Activated CD8-positive, alpha-beta T cell treated with anti-CD3 and anti-CD28 coated beads for 36 hours (primary cell): ENCODE data around the gene NABP2. TPM values are rescaled to one million over a fixed set of nuclear protein-coding genes. Genes with fewer than 3 reads are reported as not detected.

ENCODE experiments used
- ATAC-seq: fragments of 200-7000 bp; cut with Tn5 transposase; one replicate; pipeline ENCODE4 v1.10.0; 2021; ENCODE audit warnings: mild to moderate bottlenecking, moderate library complexity
- CTCF ChIA-PET: fragments of 350-600 bp; sonication (Branson Sonifier 250); formaldehyde crosslinking; loops from one replicate; lab custom pipeline; 2021; ENCODE audit warnings: antibody characterized with exemption; lab: Charles Lee
- POLR2A ChIA-PET: fragments of 350-600 bp; sonication (Branson Sonifier 250); formaldehyde crosslinking; loops from one replicate; lab custom pipeline; 2021; ENCODE audit warnings: antibody characterized with exemption; lab: Charles Lee
- DNase-seq: peaks from one replicate; pipeline ENCODE4 v3.0.0-alpha.2; 2020
- H3K27ac Mint-ChIP-seq: one replicate; pipeline ENCODE4 v1.8.0; 2021; ENCODE audit warnings: mild to moderate bottlenecking, mixed read lengths
- H3K27me3 Mint-ChIP-seq: one replicate; pipeline ENCODE4 v1.8.0; 2021; ENCODE audit warnings: mixed read lengths
- H3K36me3 Mint-ChIP-seq: one replicate; pipeline ENCODE4 v1.8.0; 2021; ENCODE audit warnings: low read depth, mixed read lengths
- H3K4me1 Mint-ChIP-seq: one replicate; pipeline ENCODE4 v1.8.0; 2021; ENCODE audit warnings: low read depth, mixed read lengths
- H3K4me3 Mint-ChIP-seq: one replicate; pipeline ENCODE4 v1.8.0; 2021; ENCODE audit warnings: mild to moderate bottlenecking, moderate library complexity, mixed read lengths
- H3K9me3 Mint-ChIP-seq: one replicate; pipeline ENCODE4 v1.8.0; 2021; ENCODE audit warnings: mixed read lengths
- intact Hi-C: fragments of 100-400 bp; cut with micrococcal nuclease; formaldehyde crosslinking; loops from one replicate; pipeline ENCODE4 v1.10.0; 2022
- total RNA-seq, 2 experiments: library from RNA; stranded (reverse); gene quantifications; one replicate each; pipeline ENCODE4 v1.2.3, GENCODE V29; 2021
- TF ChIP-seq, protein P1 (sequence below): fragments of 200-600 bp; IDR thresholded peaks from one replicate; pipeline ENCODE4 v1.8.0; 2022; ENCODE audit warnings: antibody characterized with exemption, mild to moderate bottlenecking

The NABP2 gene
- total RNA-seq, 2 experiments from 2014 or later, result 58.7 to 60.2 TPM

DNA sequence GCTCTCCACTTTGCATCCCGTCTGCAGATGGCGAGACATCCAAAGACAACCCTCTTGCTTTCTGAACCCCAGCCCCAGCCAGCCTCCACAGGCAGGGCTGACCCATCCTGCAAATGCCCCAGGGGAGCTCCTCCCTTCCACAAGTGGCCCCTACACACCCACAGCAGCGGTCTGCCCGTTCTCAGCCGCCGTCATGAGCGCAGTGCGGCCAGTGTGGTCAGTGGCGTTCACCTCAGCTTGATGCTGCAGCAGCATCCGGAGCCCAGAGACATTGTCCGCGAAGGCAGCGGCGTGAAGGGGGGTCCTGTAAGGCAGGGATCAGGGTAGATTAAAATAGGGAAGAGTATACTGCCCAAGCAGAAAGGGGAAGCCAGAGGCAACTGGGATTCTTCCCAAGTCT lies 20.4 kb downstream of the NABP2 start:
- Mint-ChIP-seq H3K4me1 (no peaks in the 10 kb centered on the region), H3K36me3 (peaks cover 22% of the 10 kb centered on the region), H3K27me3 (no peaks in the 10 kb centered on the region), H3K4me3 (no peak overlapping the region), H3K27ac (no peak overlapping the region), H3K9me3 (no peaks in the 10 kb centered on the region)
- no peak for DNase-seq
- intact Hi-C loops, result no loop called here
- ChIA-PET POLR2A (no interaction called here), CTCF (interaction anchor here (1.1 kb wide), 1 partner anchor 102 kb away, joined by 3 read pairs; no protein-coding TSS in a partner anchor)
- no peak for ATAC-seq
- TF ChIP-seq, protein P1, sequence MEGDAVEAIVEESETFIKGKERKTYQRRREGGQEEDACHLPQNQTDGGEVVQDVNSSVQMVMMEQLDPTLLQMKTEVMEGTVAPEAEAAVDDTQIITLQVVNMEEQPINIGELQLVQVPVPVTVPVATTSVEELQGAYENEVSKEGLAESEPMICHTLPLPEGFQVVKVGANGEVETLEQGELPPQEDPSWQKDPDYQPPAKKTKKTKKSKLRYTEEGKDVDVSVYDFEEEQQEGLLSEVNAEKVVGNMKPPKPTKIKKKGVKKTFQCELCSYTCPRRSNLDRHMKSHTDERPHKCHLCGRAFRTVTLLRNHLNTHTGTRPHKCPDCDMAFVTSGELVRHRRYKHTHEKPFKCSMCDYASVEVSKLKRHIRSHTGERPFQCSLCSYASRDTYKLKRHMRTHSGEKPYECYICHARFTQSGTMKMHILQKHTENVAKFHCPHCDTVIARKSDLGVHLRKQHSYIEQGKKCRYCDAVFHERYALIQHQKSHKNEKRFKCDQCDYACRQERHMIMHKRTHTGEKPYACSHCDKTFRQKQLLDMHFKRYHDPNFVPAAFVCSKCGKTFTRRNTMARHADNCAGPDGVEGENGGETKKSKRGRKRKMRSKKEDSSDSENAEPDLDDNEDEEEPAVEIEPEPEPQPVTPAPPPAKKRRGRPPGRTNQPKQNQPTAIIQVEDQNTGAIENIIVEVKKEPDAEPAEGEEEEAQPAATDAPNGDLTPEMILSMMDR, result no peak

DNA sequence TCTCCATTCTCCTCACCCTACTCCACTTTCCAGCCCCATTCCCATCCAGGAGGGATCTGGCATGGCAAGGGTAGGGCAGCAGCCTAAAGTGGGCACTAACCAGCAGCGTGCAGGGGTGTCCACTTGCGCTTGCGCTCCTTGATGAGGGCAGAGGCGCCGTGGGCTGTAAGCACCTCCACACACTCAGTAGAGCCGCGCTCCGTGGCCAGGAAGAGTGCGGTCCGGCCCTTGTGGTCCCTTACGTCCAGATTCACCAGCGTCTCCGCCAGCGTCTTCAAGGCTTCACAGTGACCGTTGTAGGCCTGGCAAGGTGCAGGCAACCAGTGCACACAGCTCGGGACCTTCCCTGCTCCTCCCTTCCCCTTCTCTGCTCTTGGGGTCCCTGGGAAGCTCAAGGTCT lies 23.8 kb downstream of the NABP2 start:
- peaks cover 25% of the 10 kb centered on the region for H3K36me3 Mint-ChIP-seq
- H3K4me3 Mint-ChIP-seq, result no peak overlapping the region
- ChIA-PET POLR2A (interaction anchor here (0.7 to 1.6 kb wide), 4 partner anchors 8 to 19 kb away, joined by 3 to 7 read pairs (median 4); partner anchors contain the start of genes ANKRD52 and COQ10A), CTCF (interaction anchor here (0.5 kb wide), 1 partner anchor 184 kb away, joined by 3 read pairs; no protein-coding TSS in a partner anchor)
- H3K9me3 Mint-ChIP-seq, result no peaks in the 10 kb centered on the region
- H3K27ac Mint-ChIP-seq, result no peak overlapping the region
- intact Hi-C loops, result no loop called here
- TF ChIP-seq, protein P1, result no peak
- no peaks in the 10 kb centered on the region for H3K4me1 Mint-ChIP-seq
- no peaks in the 10 kb centered on the region for H3K27me3 Mint-ChIP-seq
- ATAC-seq (no peak), DNase-seq (no peak)

DNA sequence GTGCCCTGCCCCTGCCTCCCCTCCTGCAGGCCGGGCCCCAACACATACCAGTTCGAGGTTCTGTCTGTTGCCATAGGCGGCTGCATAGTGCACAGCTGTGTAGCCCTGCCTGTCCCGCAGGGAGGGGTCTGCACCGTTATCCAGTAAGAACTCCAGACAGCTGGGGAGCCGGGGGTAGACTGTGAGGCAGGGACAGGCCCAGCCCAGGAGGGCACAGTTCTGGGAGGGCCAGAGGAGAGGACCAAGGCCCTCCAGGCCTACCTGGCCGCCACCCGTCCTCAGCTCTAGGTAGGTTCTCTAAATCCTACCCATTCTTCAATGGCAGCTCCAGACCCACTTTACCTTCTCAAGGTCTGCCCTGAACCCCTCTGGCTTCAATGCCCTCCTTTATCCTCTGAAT lies 24.6 kb downstream of the NABP2 start:
- intact Hi-C loops, result no loop called here
- H3K27ac Mint-ChIP-seq, result no peak overlapping the region
- ChIA-PET POLR2A (interaction anchor here (1.2 to 1.6 kb wide), 3 partner anchors 9 to 18 kb away, joined by 3 to 7 read pairs (median 5); partner anchors contain the start of genes ANKRD52 and COQ10A), CTCF (interaction anchor here (0.6 kb wide), 1 partner anchor 254 kb away, joined by 3 read pairs; no protein-coding TSS in a partner anchor)
- H3K4me1 Mint-ChIP-seq, result no peaks in the 10 kb centered on the region
- peaks cover 28% of the 10 kb centered on the region for H3K36me3 Mint-ChIP-seq
- TF ChIP-seq, protein P1, result no peak
- no peaks in the 10 kb centered on the region for H3K27me3 Mint-ChIP-seq
- no peak overlapping the region for H3K4me3 Mint-ChIP-seq
- H3K9me3 Mint-ChIP-seq, result no peaks in the 10 kb centered on the region
- DNase-seq, result no peak
- ATAC-seq, result no peak

DNA sequence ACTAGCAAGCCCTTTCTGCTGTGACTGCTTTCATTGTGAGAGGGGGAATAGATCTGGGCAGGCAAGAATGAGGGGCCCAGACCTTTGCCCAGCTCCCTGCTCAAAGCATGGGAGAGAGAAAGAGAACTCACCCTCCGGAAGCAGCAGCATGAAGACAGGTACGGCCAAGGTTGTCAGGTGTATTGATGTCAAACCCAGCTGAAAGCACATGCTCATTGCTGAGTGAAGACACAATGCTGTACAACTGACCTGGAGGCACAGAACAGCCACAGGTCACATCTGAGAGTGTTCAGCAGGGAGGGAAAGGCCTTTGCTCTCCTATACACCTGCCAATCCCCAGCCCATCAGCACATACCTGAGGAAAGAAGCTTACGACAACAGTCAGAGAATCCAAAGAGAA lies 28.5 kb downstream of the NABP2 start:
- H3K9me3 Mint-ChIP-seq, result no peaks in the 10 kb centered on the region
- peaks cover 13% of the 10 kb centered on the region for H3K4me1 Mint-ChIP-seq
- DNase-seq, result no peak
- TF ChIP-seq, protein P1, result no peak
- intact Hi-C loops, result loop anchor here (10.0 kb wide), 1 partner anchor 128 kb away; the partner anchor contains the start of gene ESYT1
- CTCF ChIA-PET, result interaction anchor here (1.0 kb wide), 1 partner anchor 133 kb away, joined by 3 read pairs; no protein-coding TSS in a partner anchor
- peaks cover 31% of the 10 kb centered on the region for H3K36me3 Mint-ChIP-seq
- no peaks in the 10 kb centered on the region for H3K27me3 Mint-ChIP-seq
- H3K27ac Mint-ChIP-seq, result no peak overlapping the region
- no peak overlapping the region for H3K4me3 Mint-ChIP-seq
- POLR2A ChIA-PET, result interaction anchor here (1.0 to 1.5 kb wide), 2 partner anchors 11 to 23 kb away, joined by 3 read pairs; no protein-coding TSS in a partner anchor
- ATAC-seq, result no peak

DNA sequence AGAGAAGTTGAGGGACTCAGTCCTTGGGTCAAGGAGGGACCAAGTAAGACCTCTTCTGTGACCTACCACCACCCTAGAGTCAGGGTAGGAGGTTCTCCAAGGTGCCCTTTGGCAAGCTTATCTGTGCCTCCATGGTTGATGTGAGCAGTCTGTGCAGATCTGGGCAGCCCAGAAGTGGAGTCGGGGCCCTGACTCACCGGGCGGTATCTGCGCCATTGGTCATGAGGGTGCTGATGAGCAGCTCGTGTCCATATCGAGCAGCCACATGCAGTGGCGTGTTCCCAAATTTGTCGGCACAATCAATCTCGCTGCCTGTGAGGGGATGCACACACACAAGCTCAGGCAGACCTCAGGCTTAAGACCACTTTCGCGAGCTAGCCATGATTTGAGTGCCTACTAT lies 28.9 kb downstream of the NABP2 start:
- ChIA-PET CTCF (no interaction called here), POLR2A (interaction anchor here (1.0 to 1.5 kb wide), 2 partner anchors 12 to 22 kb away, joined by 3 read pairs; no protein-coding TSS in a partner anchor)
- no peak overlapping the region for H3K27ac Mint-ChIP-seq

More for the DNA sequence above, 28.9 kb downstream of the NABP2 start:
- TF ChIP-seq, protein P1, result no peak
- no peak for ATAC-seq
- Mint-ChIP-seq H3K36me3 (peaks cover 31% of the 10 kb centered on the region), H3K4me3 (no peak overlapping the region), H3K27me3 (no peaks in the 10 kb centered on the region), H3K4me1 (peaks cover 13% of the 10 kb centered on the region), H3K9me3 (no peaks in the 10 kb centered on the region)
- no peak for DNase-seq
- intact Hi-C loops, result loop anchor here (10.0 kb wide), 1 partner anchor 128 kb away; the partner anchor contains the start of gene ESYT1
